GM18520 (cell line): Measurements from ENCODE around the gene RBP5.
"Not testable (repeated sequence)": the region's sequence is repeated elsewhere in the genome, so short reads cannot be mapped to it uniquely, and the experiment has no call there.

Source experiments
- ATAC-seq: cut with Tn5 transposase; IDR thresholded peaks from one replicate; pipeline ENCODE4 v1.9.1; 2021; ENCODE audit not compliant: unreplicated experiment

Gene RBP5

DNA sequence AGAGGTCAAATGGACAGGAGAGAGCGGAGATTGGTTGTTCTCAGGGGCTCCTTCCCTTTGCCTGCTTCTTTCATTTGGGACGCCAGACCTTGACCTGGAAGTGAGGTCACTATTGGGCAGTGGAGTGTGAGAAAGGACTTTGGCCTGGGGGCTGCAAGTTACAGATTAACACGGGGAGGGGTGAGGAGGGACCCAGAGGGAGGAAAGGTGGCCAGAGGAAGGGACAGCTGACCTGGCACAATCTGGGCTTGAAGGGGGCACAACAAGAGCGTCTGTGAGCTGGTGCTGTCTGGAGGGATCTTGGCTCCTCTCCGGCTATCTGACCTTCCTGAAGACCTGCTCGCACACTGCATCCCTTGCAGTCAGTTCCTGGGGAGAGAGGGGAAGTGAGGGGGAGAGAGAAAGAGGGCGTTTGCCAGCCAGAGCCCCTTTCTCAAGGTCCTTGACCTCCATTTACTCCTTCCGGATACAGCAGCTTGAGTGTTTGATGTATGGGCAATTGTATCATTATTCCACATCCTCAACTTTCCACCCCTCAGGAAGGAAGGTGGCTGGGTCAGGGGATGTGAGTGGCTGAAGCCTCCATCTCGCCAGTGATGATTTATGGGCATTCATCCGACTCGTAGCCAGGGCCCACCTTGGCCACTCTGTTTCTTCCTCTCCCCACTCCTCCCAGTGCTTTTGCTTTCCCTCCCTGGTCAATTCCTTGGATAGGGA lies 4.7 kb downstream of the RBP5 start:
- ATAC-seq, result no peak

DNA sequence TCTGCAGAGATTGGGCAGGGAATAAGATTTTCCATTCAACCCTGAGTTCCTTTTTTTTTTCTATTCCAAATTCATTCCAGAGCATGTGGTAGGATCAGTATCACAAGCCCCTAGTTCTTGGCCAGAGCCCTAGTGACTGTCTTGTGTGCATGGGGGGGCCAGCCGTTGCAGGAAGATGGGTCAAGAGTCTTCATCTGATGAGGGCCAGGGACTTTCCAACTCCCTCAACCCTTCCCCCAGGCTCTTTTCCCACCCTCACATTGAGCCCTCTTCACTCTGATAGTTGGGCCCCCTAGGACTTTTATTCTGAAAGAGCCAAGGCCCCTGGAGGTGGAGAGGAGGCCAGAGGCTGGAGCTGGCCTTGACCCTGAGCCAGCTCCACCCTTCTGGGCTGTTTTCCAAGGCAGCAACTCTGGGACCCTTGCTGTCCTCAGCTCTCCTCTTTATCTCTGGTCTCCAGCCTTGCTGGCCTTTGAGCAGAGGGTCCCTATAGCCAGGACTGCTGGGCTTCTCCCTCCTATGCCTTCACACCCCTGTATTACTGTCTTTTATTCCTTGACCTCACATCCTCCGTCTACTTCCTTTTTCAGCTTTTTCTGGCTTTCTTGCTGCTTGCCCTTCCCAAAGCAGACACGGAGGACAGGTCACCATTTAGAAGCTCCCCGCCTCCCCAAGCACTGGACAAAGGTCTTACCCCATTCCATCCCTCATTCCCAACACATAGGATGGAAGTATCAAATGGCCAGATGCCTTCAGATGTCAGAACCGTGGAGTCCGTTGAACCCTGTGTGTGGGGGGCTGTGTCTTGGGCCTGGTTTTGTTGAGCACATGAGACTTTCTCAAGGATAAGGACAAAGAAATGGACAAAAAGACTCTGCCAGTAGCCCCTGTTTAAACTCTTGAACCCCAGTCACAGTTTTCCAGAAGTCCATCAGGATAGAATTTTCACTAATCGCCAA lies 5.6 kb downstream of the RBP5 start:
- ATAC-seq, result no peak

DNA sequence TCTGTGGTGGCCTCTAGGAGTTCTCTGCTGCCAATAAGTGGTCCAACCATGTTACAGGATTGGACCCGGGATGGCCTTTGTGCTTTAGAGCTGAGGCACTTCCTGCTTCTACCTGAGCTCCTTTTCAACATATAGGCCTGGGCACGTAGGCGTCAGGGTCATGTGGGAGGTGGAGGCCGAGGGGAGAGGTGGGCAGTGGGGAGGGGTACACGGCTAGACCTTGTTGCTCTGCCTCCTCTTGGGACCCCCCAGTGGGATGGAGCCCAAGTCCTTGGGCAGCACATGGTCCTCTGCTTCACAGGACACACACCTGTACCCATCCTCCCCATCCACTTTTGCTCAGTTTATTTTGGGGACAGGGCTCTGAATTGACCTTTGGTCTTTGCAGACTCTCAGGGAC lies 7.4 kb downstream of the RBP5 start:
- no peak for ATAC-seq

DNA sequence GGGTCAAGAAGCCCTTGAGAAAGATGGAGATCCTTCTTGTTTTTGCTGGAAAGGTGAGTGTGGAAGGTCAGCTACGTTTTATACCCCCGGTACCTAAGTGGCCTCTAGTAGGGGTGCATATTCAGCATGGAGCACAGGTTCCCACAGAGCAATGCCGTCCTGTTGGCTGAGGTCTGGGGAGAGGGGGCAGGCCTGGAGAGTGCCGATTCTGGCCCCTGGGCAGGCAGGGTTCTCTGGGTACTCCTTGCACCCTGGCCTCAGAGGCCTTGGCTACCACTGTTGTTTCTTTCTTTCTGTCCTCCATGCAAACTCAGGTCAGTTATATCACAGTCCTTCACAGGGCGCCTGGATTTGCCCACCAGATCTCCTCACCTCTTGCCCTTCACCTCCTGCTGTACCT lies 8.5 kb downstream of the RBP5 start:
- no peak for ATAC-seq

DNA sequence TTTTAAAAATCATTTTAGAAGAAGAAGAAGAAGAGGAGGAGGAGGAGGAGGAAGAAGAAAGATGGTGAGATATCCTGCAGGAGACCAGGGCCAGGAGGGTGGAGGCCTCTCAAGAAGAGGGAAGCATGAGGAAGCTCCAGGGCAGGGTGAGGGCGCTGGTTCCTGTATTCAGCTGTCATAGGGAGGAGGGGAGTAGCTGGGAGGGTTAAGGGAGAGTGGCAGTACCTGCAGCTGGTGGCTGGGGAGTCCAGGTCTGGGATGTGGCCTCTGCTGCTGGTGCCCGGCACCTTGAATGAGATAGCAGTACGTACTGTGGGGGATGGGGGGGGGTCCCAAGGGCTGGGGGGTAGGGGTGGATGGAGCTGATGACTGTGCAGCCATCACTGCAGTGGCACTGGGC lies 9.8 kb downstream of the RBP5 start:
- ATAC-seq, result no peak

DNA sequence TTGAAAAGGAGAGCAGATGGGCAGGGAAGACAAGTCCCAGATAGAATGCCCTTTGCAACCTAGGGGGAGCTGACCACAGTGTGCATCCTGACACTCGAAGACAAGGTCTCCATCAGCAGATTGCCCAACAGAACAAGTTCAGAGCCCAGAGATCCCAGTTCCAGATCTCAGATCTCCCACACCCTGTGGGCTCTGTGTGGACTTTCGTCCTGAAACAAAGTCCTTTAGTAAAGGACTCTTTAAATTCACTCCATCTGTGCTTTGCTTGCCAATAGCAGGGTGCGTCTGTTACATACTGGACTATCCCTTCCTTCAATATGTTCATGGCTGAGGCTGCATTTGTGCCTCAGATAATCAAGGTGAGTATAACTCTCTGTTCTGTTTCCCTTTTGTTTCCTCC lies 11.0 kb downstream of the RBP5 start:
- ATAC-seq, result no peak

DNA sequence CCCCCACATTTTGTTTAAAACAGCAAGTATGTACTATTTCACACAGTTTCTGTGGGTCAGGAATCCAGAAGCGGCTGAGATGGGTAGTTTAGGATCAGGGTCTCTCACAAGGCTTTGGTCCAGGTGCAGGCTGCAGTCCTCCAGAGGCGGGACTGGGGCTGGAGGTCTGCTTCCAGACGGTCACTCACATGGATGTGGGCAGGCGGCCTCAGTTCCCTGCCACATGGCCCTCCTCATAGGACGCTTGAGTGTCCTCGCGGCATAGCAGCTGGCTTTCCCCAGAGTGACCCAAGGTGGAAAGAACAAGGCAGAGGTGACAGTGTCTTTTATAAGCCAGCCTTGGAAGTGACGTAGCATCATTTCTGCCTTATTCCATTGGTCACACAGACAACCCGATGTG lies 11.8 kb downstream of the RBP5 start:
- no peak for ATAC-seq

DNA sequence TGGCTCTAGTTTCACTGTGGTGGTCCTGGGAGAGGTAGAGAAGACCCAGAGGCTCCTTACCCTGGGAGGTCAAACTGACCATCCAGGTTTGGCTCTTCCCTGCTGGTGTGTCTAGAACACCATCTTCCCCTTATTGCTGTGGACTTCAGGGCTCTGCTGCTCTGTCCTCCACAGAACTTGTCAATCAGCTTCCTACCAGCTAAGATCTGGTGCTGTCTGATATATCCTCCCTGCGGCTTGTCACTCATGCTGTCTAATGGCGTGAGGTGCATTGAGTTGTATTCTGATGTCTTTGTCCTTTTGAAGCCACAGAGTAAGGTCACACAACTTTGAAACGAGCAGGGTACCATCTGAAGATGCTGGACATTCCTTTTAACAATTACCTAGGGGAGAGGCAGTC lies 12.5 kb downstream of the RBP5 start:
- no peak for ATAC-seq

DNA sequence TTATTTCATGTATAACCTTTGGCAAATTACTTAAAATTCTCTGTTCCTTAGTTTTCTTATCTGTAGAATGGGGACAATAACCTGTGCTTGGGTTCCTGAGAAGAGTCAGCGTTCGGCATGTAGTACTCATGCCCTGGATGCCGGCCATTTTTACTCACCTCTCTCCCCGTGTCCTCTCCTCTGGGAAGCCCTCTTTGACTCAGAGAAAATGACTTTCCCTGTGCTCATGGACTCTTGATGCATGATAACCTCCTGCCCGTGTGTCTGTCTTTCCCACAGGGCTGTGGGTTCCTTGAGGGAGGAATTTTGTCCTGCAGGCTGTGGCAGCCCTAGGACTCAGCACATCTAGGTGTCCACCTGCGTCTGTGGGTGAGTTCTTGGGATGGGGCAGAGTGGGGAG lies 13.8 kb downstream of the RBP5 start:
- ATAC-seq, result no peak

DNA sequence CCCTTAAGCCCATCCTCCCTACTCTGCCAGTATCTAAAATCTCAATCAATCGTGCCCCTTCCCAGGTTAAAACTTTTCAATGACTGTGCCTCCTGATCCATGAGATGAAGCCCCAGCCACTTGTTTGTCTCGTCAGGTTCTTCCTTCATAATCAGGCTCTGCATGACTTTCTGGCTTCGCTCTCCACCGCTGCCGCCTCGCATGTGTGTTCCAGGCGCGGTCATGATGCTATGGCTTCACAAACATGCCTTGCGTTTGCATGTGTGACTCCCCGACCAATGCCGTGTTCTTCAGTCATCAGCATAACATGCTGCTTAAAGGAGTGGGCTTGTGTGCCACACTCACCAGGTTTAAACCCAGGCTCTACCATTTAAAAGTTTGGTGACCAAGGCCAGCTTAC lies 14.7 kb downstream of the RBP5 start:
- no peak for ATAC-seq

DNA sequence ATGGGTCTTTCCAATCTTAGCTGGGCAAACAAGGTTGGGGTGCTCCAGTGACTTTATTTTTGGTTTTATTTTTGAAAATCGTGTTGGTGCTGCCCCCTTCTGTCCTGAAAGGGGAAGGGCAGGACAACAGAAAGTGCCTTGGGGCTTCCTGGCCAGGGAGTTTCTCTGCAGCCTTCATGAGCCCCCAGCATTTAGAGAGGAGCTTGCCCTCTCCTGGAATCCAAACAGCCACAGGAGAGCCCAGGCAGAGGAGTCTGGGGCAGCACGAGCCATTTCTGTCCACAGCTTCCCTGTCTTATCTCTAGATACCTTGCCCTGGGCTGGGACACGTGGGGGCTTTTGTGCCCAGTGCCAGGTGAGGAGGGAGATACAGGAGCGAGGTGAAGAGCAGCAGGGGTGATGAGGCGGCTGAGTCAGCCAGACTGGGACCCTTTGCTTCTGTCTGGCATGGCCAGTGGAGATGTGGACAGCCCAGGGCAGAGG lies 15.3 kb downstream of the RBP5 start:
- no peak for ATAC-seq

DNA sequence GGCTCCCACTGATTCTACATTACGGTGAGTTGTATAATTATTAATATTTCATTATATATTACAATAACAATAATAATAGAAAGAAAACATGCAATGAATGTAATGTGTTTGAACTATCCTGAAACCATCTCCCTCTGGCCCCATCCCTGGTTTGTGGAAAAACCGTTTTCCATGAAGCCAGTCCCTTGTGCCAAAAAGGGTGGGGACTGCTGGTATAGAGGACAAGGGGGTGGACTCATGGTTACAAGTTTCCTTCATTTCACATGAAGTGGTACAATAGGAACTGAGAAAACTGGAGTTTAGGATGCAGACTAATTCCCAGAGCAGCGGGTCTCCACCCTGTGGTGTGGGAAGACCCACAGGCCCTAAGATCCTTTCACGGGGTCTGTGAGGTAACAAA lies 16.6 kb downstream of the RBP5 start:
- no peak for ATAC-seq

DNA sequence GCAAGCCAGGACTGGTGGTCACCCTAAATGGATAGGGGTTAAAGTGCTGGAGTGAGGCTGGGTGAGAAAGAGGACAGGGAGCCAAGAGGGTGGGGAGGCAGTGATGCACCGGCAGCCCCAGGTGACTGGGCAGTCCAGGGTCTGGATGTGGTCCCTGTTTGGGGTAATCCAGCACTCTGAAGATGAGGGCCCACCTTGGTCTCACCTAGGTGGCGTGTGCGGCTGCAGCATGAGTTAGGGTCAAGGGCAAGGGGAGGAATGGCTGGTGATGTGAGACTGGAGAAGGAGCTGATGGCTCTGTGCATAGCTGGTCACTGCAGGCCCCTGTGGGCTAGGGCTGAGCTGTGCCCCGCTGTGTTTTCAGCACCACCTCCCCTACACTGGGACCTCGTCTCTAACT lies 18.0 kb downstream of the RBP5 start:
- ATAC-seq, result no peak

DNA sequence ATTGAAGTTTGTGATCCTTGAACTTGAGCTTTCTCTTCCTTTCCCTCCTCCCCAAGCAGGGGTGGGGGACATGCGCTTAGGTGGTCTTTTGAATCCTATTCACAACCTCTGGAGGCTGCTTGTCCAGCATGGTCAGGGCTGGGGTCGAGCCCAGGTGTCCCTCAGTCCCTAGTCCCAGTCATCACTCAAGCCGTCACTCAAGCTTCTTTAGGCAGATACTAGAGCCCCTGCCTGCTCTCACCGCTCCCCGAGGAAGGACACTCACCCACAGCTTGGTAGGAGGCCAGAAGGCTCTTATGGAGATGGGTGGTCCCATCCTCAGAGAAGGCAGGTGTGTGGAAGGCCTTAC lies 19.1 kb downstream of the RBP5 start:
- ATAC-seq, result no peak

DNA sequence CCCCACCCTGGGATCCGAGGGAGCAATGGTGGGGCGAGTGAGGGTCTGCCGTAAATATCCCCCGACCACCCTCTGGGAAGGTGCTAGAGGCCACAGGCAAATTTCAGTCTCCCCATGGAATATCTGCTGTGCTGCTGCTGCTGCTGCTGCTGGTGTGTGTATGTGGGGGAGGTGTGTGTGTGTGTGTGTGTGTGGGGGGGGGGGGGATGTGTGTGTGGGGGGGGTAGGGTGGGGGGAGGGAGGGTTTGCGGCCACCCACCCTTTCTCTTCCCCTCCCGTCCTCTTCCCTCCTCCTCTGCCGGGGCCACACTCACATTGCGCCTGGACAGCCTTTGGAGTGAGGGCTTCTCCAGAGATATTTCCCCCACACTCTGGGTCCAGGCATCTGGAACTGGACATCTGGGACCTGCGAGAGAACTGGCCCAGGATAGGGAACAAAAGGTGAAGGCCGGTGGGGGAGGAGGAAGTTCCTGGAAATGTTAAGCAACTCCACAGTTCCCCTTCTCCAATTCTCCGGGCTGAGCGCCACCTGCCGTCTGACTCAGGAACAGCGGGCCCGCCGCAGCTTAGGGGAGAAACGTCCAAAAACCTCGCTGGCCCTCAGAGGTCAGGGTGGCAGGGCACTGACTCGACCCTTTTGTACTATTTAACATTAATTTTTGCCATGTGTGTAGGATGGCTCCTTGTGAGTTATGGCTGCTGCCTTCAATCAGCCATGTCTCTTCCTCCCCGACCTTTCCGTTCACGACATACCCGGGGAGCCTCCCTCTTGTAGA lies 19.7 kb downstream of the RBP5 start, which contains the start of gene C1RL:
TSS of gene C1RL (minus strand) at position 419 of the 776 bp plus-strand sequence. CDS start at position 385, 34 bp downstream.
- ATAC-seq, result no peak

DNA sequence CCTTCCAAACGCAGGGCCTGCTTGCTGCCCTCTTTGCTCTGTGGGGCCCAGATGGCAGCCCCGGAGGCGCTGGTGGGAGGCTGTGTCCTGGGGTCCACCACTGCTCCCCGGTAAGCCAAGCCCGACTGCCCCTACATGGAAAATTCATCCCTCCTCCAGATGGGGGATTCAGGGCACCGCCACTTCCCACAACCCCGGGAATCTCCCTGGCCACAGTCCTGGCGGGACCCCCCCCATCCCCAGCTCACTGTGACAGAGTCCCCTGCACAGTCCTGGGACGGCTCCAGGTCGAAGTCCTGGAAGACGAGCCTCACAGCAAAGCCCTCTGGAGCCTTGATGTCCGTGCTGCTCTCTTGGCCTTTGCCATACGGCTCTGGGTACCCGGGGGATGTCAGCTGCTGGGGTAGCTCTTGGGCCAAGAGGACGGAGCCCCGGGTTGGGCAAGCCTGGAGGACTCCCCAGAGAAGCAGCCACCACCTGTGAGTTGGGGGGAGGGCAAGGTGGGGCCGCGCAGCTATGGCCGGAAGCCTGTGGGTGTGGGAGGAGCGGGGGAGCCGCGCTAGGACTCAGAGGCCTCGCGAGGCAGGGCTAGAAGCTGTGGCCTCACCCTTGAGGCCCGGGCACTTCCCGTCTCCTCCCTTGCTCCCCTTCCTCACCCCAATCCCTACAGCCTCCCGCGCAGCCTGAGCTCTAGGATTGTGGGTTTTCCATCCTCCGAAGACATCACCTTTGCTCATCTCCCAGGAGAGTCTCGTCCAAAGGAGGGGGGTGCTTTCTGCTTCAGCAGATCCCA lies 20.5 kb downstream of the RBP5 start:
- ATAC-seq, result peak; percentile 65

DNA sequence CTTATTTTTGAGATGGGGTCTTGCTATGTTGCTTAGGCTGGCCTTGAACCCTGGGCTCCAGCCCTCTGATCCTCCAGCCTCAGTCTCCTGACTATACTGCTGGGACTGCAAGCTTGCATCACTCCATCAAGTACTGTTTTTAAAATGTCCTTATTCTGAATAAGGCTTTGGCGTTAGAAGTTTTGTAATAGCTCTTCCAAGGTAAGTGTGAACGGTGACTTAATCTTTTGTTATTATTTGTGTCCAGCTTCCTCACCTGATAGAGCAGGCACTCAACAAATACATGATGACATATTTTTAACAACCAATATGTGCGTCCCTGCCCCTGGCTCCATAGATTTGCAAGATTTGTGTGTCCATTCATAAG lies 21.1 kb downstream of the RBP5 start:
- ATAC-seq, result no peak

DNA sequence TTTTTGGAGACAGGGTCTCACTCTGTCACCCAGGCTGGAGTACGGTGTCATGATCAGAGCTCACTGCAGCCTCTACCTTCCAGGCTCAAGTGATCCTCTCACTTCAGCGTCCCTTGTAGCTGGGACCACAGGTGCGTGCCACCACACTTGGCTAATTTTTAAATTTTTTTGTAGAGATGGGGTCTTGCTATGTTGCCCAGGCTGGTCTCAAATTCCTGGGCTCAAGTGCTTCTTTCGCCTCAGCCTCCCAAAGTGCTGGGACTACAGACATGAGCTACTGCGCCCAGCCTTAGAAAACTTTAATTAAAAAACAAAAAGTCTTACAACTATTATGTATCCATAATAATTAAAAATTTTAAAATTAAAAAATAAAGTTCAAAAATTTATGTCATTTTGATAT lies 21.5 kb downstream of the RBP5 start:
- ATAC-seq, result not testable (repeated sequence)

DNA sequence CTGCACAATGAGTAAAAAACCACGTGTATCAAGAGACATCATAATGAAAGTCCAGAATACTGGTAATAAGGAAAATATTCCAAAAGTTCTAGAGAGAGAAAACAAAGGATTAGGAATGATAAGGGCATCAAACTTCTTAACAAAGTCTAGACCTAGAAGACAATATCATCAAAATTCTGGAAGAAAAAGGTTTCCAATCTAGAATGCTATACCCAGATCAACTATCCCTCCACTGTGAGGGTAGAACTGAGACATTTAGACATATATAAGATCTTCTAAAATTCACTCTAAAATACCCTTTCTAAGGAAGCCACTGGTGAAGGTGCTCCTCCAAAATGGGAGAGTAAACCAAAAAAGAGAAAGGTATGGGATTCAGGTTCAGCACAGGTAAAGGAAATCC lies 22.6 kb downstream of the RBP5 start:
- no peak for ATAC-seq

DNA sequence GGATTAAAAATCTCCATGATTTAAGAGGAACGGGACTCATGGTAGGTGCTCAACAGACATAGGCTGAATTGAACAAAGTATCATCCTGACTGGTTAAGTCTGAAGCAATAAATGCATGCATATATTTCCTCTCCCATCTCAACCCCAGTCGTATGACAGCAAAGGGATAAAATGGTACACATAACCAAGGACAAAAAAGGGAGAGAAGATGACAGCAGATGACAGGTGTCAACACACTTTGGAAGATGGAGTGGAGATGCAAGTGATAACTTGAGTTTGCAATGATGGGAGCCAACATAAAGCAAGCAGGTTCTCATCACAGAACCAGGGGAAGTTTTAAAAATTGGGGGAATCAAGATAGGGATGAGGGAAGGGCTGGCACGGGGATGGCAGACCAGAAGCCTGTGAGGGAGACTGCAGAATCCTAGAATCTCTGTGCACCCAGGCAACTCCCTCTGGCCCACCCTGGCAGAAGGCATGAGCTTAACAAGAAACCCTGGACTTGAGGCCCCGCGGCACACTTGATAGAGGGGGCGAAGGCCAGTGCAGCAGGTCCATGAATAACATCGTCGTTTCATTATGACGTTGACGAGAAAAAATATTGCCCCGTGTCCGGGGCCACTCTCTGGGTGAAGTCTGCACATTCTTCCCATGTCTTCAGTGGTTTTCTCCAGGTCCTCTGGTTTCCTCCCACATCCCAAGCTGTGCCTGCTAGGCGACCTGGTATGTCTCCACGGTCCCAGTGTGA lies 24.7 kb downstream of the RBP5 start:
- ATAC-seq, result no peak
